ENCODE data around the gene MAML2. TPM values are rescaled to one million over a fixed set of nuclear protein-coding genes. Genes with fewer than 3 reads are reported as not detected.

MAML2 gene
- total RNA-seq, 1 donor from 2014 or later: 5.2 TPM

DNA sequence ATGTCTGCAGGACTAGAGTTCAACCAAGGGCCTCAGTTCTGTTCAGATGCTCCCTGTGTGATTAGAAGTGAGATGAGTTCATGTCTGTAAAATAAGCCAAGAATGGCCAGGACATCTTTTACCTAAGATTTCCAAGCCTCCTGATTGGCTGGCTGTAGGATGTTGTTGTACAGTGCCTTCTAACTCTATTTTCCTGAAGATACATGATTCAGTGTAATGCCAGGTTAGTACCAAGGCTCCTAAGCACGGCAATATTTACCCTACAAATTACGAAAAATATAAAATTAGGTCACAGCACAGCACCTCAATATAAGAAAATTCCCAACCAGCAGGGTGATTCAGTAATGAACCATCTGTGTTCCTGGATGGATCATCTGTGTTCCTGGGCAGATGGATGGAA lies 279.1 kb downstream of the MAML2 start:
- Histone ChIP-seq H3K27me3 (ENCODE audit: control insufficient read depth in 3 of 3, insufficient read depth in 3 of 3, low read length in 3 of 3) (no peaks in the 10 kb centered on the region), H3K27ac (ENCODE audit: low read depth, low read length) (no peak overlapping the region), H3K9me3 (ENCODE audit: control insufficient read depth in 3 of 3, low read length in 3 of 3) (no peaks in the 10 kb centered on the region), H3K9ac (ENCODE audit: low read depth in 1 of 3, low read length in 3 of 3) (no peak overlapping the region), H3K36me3 (ENCODE audit: control insufficient read depth in 3 of 3, insufficient read depth in 3 of 3, low read length in 3 of 3) (no peaks in the 10 kb centered on the region), H3K4me3 (ENCODE audit: low read length in 3 of 3) (no peak overlapping the region), H3K4me1 (ENCODE audit: control insufficient read depth in 3 of 3, insufficient read depth in 3 of 3, low read length in 3 of 3) (no peaks in the 10 kb centered on the region)

DNA sequence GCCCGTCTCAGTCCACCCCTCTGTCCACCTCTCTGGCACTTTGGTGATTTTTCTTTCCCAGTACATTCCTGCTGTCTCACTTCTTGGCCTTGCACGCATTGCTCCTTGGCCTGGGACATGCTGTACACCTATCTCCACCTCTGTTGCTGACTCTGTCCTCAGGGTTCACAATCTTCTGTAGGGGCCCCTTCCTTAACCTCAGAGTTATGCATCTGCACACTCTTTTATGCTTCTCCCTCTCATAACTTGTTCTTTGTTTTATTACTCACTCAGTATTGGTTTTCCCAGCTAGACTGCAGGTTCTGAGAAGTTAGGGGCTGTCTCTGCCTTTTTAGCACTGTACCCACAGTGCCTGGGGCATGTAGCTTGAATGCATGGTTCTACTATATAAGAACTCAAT lies 279.9 kb downstream of the MAML2 start:
- Histone ChIP-seq H3K9ac (ENCODE audit: low read depth in 1 of 3, low read length in 3 of 3) (no peak overlapping the region), H3K27ac (ENCODE audit: low read depth, low read length) (no peak overlapping the region), H3K4me1 (ENCODE audit: control insufficient read depth in 3 of 3, insufficient read depth in 3 of 3, low read length in 3 of 3) (no peaks in the 10 kb centered on the region), H3K36me3 (ENCODE audit: control insufficient read depth in 3 of 3, insufficient read depth in 3 of 3, low read length in 3 of 3) (no peaks in the 10 kb centered on the region), H3K4me3 (ENCODE audit: low read length in 3 of 3) (no peak overlapping the region), H3K9me3 (ENCODE audit: control insufficient read depth in 3 of 3, low read length in 3 of 3) (no peaks in the 10 kb centered on the region), H3K27me3 (ENCODE audit: control insufficient read depth in 3 of 3, insufficient read depth in 3 of 3, low read length in 3 of 3) (no peaks in the 10 kb centered on the region)

DNA sequence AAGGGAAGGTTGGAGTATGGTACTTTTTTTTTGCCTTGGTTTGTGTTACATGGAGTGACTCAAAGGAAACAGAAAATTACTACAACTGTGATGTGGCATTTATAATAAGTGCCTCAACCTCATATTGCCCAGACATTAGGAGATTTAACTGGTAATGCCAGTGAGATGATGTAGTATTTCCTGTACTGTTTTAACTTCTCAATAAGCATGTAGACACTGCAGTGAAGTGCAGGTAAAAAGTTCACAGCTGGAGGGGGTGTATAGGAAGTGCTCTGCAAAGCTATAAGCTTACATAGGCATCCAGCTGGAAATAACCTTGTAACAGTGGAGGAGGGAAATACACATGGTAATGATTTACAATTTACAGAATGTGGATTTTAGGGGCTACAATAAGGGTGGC lies 280.9 kb downstream of the MAML2 start:
- Histone ChIP-seq H3K4me1 (ENCODE audit: control insufficient read depth in 3 of 3, insufficient read depth in 3 of 3, low read length in 3 of 3) (no peaks in the 10 kb centered on the region), H3K9me3 (ENCODE audit: control insufficient read depth in 3 of 3, low read length in 3 of 3) (no peaks in the 10 kb centered on the region), H3K36me3 (ENCODE audit: control insufficient read depth in 3 of 3, insufficient read depth in 3 of 3, low read length in 3 of 3) (no peaks in the 10 kb centered on the region), H3K27me3 (ENCODE audit: control insufficient read depth in 3 of 3, insufficient read depth in 3 of 3, low read length in 3 of 3) (no peaks in the 10 kb centered on the region), H3K27ac (ENCODE audit: low read depth, low read length) (no peak overlapping the region), H3K4me3 (ENCODE audit: low read length in 3 of 3) (no peak overlapping the region), H3K9ac (ENCODE audit: low read depth in 1 of 3, low read length in 3 of 3) (no peak overlapping the region)

DNA sequence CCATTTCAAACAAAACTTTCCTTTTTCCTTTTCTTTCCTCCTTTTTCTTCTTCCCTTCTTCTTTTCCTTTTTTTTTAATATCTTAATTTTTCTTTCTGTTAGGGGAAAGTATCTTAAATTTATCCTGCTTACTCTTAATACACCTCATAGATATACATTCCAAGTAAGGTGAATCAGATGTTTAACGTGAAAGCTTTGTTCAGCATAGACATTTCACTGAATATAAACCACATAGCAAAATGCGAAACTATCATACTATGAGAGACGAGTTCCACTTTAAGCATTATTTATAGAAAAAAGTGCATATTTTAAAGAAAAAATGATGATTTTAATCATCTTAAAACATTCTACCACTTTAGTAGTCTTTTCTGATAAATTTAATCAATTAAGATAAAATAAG lies 281.3 kb downstream of the MAML2 start:
- H3K27ac ChIP-seq (ENCODE audit: low read depth, low read length): no peak overlapping the region
- H3K27me3 ChIP-seq (ENCODE audit: control insufficient read depth in 3 of 3, insufficient read depth in 3 of 3, low read length in 3 of 3): no peaks in the 10 kb centered on the region
- no peaks in the 10 kb centered on the region for H3K9me3 ChIP-seq (ENCODE audit: control insufficient read depth in 3 of 3, low read length in 3 of 3)
- no peak overlapping the region for H3K4me3 ChIP-seq (ENCODE audit: low read length in 3 of 3)
- H3K9ac ChIP-seq (ENCODE audit: low read depth in 1 of 3, low read length in 3 of 3): no peak overlapping the region
- no peaks in the 10 kb centered on the region for H3K4me1 ChIP-seq (ENCODE audit: control insufficient read depth in 3 of 3, insufficient read depth in 3 of 3, low read length in 3 of 3)
- H3K36me3 ChIP-seq (ENCODE audit: control insufficient read depth in 3 of 3, insufficient read depth in 3 of 3, low read length in 3 of 3): no peaks in the 10 kb centered on the region

DNA sequence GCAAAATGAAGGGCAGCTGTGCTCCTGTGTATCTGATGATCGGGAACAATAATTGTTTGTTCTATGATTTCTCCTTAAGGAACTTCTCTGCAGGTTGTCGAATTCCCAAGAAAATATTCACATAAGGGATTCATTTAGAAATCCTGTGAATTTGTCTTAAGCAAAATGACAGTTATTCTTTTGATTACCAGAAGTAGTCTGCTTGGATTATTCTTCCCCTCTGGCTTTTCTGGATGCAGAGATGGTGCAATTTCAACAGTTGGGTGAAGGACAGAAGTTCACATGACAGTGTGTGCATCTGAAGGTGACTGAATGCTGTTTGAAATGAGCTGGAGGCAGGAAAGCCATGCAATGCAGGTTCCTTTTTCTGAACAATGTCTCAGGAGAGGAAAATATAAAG lies 281.9 kb downstream of the MAML2 start:
- H3K4me1 ChIP-seq (ENCODE audit: control insufficient read depth in 3 of 3, insufficient read depth in 3 of 3, low read length in 3 of 3): no peaks in the 10 kb centered on the region
- no peaks in the 10 kb centered on the region for H3K36me3 ChIP-seq (ENCODE audit: control insufficient read depth in 3 of 3, insufficient read depth in 3 of 3, low read length in 3 of 3)
- no peak overlapping the region for H3K4me3 ChIP-seq (ENCODE audit: low read length in 3 of 3)
- H3K27me3 ChIP-seq (ENCODE audit: control insufficient read depth in 3 of 3, insufficient read depth in 3 of 3, low read length in 3 of 3): no peaks in the 10 kb centered on the region
- H3K9me3 ChIP-seq (ENCODE audit: control insufficient read depth in 3 of 3, low read length in 3 of 3): no peaks in the 10 kb centered on the region
- no peak overlapping the region for H3K27ac ChIP-seq (ENCODE audit: low read depth, low read length)
- H3K9ac ChIP-seq (ENCODE audit: low read depth in 1 of 3, low read length in 3 of 3): no peak overlapping the region

DNA sequence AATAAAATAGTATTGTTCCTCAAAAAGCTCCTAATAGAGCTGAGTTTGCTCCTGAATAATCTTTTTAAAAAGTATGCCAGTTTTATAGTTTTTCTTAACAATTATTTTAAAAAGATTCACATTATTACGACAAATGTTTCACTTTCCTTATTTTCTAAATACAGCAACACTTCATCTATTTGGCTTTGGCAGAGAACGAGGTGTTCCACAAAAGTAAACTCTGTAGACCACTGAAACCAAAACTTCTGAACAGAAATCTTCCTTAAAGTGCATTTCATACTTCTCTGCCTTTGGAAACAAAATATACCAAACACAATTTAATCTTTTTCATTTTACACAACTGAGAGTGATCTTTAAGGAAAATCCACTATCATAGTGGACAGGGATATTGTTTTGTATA lies 285.5 kb downstream of the MAML2 start:
- Histone ChIP-seq H3K27ac (ENCODE audit: low read depth, low read length) (no peak overlapping the region), H3K27me3 (ENCODE audit: control insufficient read depth in 3 of 3, insufficient read depth in 3 of 3, low read length in 3 of 3) (no peaks in the 10 kb centered on the region), H3K36me3 (ENCODE audit: control insufficient read depth in 3 of 3, insufficient read depth in 3 of 3, low read length in 3 of 3) (no peaks in the 10 kb centered on the region), H3K4me1 (ENCODE audit: control insufficient read depth in 3 of 3, insufficient read depth in 3 of 3, low read length in 3 of 3) (peaks cover 0 to 2% (median 0%) of the 10 kb centered on the region in 3 donors), H3K4me3 (ENCODE audit: low read length in 3 of 3) (no peak overlapping the region), H3K9ac (ENCODE audit: low read depth in 1 of 3, low read length in 3 of 3) (no peak overlapping the region), H3K9me3 (ENCODE audit: control insufficient read depth in 3 of 3, low read length in 3 of 3) (no peaks in the 10 kb centered on the region)

DNA sequence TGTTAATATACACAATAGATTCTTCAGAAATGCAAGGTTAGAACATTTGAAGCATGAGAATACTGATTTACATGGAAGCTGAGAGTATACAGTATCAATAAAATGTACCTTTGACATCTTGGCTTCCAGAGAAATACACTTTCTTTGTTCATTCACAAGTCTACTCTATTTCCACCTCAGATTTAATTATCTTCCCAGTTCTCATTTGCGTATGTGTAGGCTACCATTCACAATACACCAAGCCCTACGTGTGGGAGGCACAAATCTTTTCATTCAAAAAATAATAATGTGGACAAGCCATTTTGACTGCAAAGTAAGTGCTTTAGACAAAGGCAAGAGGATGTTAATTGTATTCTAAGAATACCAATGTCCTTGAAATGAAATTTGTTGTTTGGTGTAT lies 286.4 kb downstream of the MAML2 start:
- Histone ChIP-seq H3K9ac (ENCODE audit: low read depth in 1 of 3, low read length in 3 of 3) (no peak overlapping the region), H3K27ac (ENCODE audit: low read depth, low read length) (no peak overlapping the region), H3K4me3 (ENCODE audit: low read length in 3 of 3) (no peak overlapping the region), H3K9me3 (ENCODE audit: control insufficient read depth in 3 of 3, low read length in 3 of 3) (no peaks in the 10 kb centered on the region), H3K36me3 (ENCODE audit: control insufficient read depth in 3 of 3, insufficient read depth in 3 of 3, low read length in 3 of 3) (no peaks in the 10 kb centered on the region), H3K27me3 (ENCODE audit: control insufficient read depth in 3 of 3, insufficient read depth in 3 of 3, low read length in 3 of 3) (no peaks in the 10 kb centered on the region), H3K4me1 (ENCODE audit: control insufficient read depth in 3 of 3, insufficient read depth in 3 of 3, low read length in 3 of 3) (peaks cover 0 to 2% (median 0%) of the 10 kb centered on the region in 3 donors)

DNA sequence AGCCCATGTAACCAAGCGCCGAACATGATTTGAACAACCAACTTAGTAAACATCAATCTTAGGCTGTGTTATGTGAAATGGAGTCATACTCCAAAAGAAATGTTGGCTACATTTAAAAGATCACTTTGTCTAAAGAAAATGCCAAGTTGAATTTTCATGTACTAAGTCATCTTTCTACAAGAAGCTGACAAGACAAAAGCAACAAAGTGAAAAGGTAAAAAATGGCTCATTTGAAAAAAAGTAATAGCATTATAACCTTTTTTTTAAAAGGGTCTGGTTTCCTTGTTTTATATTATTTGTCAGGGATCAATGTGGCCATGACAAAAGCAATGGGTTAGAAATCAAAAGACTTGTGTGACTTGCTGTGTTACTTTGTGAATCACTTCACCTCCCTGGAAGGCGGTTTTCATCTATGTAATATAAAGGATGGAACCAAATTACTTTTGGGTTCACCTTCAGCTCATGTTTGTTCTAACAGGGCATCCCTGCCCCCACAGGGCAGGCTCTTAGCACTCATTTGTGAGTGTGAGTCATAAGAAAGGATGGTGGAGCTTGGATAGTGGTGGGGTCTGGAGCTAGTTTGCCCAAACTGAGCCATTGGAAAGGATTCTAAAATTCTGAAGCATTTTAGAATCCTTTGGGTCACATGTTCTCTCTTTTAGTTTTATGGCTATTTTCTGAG lies 287.1 kb downstream of the MAML2 start:
- Histone ChIP-seq H3K9ac (ENCODE audit: low read depth in 1 of 3, low read length in 3 of 3) (no peak overlapping the region), H3K4me3 (ENCODE audit: low read length in 3 of 3) (no peak overlapping the region), H3K36me3 (ENCODE audit: control insufficient read depth in 3 of 3, insufficient read depth in 3 of 3, low read length in 3 of 3) (no peaks in the 10 kb centered on the region), H3K27ac (ENCODE audit: low read depth, low read length) (no peak overlapping the region), H3K4me1 (ENCODE audit: control insufficient read depth in 3 of 3, insufficient read depth in 3 of 3, low read length in 3 of 3) (peaks cover 0 to 2% (median 0%) of the 10 kb centered on the region in 3 donors), H3K27me3 (ENCODE audit: control insufficient read depth in 3 of 3, insufficient read depth in 3 of 3, low read length in 3 of 3) (no peaks in the 10 kb centered on the region), H3K9me3 (ENCODE audit: control insufficient read depth in 3 of 3, low read length in 3 of 3) (no peaks in the 10 kb centered on the region)

DNA sequence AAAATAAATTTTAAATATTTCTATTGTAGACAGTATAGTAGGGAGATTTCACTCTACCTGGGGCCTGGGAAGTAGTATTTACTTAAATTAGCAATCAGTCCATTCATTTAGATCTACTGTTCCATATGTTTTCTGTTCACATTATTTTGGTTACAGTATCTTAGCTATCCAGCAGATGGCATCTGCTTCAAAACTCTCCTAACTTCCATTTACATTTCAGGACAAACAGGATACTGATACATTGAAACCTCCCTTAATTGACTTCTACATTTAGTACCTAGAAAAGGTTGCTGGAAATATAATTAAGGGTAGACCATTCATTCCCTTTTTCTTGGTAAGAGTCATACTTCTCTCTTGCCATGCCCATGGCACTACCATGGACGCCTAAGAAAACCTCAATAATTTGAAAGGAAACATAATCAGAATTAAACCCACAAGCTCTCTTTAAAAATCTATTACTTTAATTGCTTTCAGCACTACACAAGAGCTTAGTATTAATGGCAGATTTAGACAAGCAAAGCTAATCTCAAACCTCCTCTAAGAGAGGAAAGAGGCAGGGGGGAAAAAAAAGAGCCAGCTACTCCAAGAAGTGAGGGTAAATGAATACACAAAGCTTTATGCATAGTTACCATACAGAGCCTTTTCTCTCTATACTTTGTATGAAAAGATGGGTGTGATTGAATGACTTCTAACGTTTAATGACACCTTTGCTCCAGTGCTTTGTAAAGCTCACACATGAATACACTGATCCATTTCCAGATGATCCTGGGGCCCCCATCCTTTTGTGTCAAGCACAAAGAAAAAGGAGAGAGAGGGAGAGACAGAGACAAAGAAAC lies 287.9 kb downstream of the MAML2 start:
- Histone ChIP-seq H3K27ac (ENCODE audit: low read depth, low read length) (no peak overlapping the region), H3K4me1 (ENCODE audit: control insufficient read depth in 3 of 3, insufficient read depth in 3 of 3, low read length in 3 of 3) (peaks cover 0 to 2% (median 0%) of the 10 kb centered on the region in 3 donors), H3K27me3 (ENCODE audit: control insufficient read depth in 3 of 3, insufficient read depth in 3 of 3, low read length in 3 of 3) (no peaks in the 10 kb centered on the region), H3K4me3 (ENCODE audit: low read length in 3 of 3) (no peak overlapping the region), H3K36me3 (ENCODE audit: control insufficient read depth in 3 of 3, insufficient read depth in 3 of 3, low read length in 3 of 3) (no peaks in the 10 kb centered on the region), H3K9me3 (ENCODE audit: control insufficient read depth in 3 of 3, low read length in 3 of 3) (no peaks in the 10 kb centered on the region), H3K9ac (ENCODE audit: low read depth in 1 of 3, low read length in 3 of 3) (no peak overlapping the region)

DNA sequence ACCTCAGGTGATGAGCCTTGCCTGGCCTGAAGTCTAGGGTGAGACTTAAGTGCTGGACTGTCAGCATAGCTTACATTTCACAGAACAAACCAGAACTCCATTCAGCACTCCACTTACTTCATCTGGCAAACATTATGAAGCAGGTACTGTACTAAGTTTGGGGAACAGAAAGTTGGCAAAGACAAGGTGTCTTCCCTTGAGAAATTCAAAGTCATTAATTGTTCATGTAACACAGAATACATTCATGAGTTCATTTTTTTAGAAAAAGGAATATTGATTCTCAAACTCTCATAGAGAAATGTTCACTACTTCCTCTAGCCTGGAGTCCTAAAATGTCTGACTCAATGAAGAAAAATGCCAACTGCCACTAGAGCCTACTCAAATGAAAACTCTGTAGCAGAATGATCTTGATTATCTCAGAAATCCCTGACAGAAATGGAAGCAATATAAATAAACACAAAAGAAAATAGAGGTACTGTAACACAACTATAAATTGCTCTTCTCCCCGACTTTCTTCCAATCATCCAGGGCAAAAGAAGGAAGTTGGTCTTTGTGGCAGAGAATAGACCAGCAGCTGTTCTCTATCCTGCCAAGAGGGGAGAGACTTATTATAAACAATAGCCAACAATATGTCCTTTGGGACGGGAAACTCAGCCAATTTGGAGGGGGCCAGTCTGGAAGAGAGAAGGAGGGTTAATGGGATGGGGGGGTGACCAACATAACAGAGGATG lies 289.9 kb downstream of the MAML2 start:
- no peaks in the 10 kb centered on the region for H3K36me3 ChIP-seq (ENCODE audit: control insufficient read depth in 3 of 3, insufficient read depth in 3 of 3, low read length in 3 of 3)
- no peak overlapping the region for H3K4me3 ChIP-seq (ENCODE audit: low read length in 3 of 3)
- peaks cover 0 to 2% (median 0%) of the 10 kb centered on the region in 3 donors for H3K4me1 ChIP-seq (ENCODE audit: control insufficient read depth in 3 of 3, insufficient read depth in 3 of 3, low read length in 3 of 3)
- no peak overlapping the region for H3K27ac ChIP-seq (ENCODE audit: low read depth, low read length)
- no peak overlapping the region for H3K9ac ChIP-seq (ENCODE audit: low read depth in 1 of 3, low read length in 3 of 3)
- H3K27me3 ChIP-seq (ENCODE audit: control insufficient read depth in 3 of 3, insufficient read depth in 3 of 3, low read length in 3 of 3): no peaks in the 10 kb centered on the region
- H3K9me3 ChIP-seq (ENCODE audit: control insufficient read depth in 3 of 3, low read length in 3 of 3): no peaks in the 10 kb centered on the region
